SW480 (cell line): ENCODE measurements around the gene PRDX5.

Source experiments
- DNase-seq: peaks from one replicate; pipeline ENCODE4 v3.0.0-alpha.2; 2016; ENCODE audit warnings: low spot score

PRDX5 gene

DNA sequence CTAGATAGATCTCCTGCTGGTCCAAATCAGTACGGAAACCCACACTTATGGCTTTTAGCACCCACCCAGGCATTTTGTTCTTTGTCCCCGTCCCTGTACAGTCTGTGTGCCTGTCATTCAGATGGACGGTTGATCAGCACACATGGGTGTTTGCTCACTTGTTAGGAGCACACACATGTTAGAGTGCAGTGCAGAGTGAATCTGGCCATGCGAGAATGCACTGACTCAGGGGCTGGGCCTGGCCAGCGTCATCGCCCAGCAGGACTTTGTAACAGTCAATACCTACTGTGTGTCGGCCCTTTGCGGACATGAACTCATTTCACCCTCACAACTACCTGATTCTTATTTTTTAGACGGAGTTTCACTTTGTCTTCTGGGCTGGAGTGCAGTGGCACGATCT, 44.4 kb downstream of the PRDX5 start:
- DNase-seq: no peak

DNA sequence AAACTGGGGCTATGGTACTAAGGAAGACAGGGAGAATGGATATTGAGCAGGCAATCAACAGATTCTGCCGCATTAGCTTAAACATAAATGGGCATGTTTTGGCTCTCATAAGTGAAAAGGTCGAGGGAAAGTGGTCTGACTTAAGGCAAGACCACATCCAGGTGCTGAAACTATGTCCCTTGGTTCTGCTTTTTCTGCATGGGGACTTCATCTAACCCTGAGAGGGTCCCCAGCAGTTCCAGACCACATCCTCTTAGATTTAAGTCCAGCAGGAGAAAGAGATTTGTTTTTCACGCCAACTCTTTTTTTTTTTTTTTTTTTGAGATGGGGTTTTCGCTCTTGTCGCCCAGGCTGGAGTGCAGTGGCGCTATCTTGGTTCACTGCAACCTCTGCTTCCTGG, 46.5 kb downstream of the PRDX5 start:
- no peak for DNase-seq

DNA sequence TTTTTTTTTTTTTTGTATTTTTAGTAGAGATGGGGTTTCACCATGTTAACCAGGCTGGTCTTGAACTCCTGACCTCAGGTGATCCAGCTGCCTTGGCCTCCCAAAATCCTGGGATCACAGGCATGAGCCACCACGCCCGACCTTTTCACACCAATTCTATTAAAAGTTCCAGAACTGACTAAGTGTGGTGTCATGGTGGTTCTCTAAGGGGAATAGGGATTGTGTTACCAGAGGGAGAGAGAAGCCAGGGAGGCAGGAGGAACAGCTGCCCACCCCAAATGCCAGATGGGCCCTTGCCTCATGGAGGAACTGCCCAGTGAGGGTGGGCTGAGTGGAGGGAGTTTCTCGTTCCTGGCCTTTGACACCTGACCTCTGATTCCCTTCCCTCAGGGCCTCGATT, 47.0 kb downstream of the PRDX5 start:
- no peak for DNase-seq

DNA sequence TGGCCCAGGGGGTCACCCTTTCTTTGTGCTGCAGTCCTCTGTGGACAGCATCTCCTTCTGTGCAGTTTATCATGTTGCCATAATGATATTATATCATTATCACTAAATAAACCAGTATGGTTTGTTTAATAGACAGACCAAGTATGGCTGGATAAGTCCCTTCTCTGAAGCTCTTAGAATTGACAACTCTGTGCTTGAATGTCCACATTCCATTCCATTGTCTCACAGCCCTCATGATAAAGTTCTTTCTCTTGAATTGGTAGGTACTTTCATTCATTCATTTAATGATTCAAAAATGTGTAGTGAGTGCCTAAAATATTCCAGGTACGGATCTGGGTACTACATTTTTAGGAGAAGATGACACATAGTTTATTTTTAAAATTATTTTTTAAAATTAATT, 48.8 kb downstream of the PRDX5 start:
- no peak for DNase-seq

DNA sequence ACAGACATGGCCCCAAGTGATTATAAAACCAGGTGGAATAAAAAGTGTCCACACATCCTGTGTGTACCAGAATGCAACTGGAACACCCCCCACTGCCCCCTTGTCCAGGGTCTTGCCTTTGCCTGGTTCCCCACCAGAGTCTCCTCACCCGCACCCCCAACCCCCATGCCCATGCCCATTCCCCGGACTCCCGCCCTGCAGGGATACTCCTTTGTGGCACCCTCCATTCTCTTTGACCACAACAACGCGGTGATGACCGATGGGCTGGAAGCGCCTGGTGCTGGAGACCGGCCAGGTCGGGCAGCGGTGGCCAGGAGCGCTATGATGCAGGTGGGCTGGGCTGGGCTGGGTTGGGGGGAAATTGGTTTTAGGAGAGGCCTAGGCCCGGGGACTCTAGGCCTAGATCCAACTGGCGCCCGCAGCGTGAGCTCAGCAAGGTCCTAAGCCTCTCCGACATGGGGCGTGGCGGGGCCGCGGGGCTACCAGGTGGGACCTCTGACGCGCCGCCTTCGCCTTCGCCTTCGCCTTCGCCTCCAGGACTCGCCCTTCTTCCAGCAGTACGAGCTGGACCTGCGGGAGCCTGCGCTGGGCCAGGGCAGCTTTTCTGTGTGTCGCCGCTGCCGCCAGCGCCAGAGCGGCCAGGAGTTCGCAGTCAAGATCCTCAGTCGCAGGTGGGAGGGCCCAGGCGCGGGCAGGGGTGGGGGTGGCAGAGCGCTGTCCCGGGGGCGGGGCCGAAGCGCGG, 50.2 kb downstream of the PRDX5 start:
- no peak for DNase-seq

DNA sequence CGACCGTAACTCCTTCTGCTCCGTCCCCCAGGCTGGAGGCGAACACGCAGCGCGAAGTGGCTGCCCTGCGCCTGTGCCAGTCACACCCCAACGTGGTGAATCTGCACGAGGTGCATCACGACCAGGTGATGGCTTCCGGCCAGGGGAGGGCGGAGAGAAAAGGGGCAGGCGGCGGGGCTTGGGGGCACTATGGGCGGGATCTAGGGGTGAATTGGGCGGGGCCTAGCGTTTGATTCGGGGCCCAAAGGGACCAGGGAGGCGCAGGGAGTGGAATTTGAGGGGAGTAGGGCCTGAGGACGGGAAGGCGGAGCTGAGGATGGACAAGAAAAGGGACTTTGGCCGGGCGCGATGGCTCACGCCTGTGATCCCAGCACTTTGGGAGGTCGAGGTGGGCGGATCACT, 50.8 kb downstream of the PRDX5 start:
- DNase-seq: no peak

DNA sequence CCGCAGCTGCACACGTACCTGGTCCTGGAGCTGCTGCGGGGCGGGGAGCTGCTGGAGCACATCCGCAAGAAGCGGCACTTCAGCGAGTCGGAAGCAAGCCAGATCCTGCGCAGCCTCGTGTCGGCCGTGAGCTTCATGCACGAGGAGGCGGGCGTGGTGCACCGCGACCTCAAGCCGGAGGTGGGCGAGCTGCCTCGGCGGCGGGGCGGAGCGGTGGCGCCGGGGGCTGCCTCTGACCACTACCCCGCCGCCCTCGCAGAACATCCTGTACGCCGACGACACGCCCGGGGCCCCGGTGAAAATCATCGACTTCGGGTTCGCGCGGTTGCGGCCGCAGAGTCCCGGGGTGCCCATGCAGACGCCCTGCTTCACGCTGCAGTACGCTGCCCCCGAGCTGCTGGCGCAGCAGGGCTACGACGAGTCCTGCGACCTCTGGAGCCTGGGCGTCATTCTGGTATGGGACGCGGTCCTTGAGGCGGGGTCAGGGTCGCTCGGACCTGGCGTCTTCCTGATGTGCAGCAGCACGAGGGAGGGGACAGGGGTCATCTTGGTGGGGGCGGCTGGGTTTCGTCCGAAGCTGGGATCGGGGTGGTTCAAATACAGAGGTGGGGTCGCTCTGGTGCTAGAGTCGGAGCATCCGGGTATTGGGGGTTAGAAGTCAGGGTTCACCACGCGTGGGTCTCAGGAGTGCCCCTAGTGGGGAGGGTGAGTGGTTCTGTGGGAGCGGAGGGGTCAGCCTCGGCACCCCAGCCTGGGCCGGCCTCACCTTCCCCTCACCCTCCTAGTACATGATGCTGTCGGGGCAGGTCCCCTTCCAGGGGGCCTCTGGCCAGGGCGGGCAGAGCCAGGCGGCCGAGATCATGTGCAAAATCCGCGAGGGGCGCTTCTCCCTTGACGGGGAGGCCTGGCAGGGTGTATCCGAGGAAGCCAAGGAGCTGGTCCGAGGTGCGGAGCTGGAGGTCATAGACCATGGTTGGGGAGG, 51.8 kb downstream of the PRDX5 start:
- no peak for DNase-seq

DNA sequence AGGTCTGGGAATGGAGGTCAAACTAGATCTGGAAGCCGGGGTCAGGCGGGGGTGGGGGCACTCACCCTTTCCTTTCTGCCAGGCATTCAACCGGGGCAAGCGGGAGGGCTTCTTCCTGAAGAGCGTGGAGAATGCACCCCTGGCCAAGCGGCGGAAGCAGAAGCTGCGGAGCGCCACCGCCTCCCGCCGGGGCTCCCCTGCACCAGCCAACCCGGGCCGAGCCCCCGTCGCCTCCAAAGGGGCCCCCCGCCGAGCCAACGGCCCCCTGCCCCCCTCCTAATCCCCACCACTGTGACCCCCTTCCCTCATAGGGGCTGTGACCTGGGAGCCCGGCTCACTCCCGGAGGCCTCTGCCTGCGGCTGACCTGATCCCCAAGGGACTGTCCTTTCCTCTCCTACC, 53.3 kb downstream of the PRDX5 start:
- no peak for DNase-seq
